ENCODE measurements around the gene SLC2A1.

The SLC2A1 gene

DNA sequence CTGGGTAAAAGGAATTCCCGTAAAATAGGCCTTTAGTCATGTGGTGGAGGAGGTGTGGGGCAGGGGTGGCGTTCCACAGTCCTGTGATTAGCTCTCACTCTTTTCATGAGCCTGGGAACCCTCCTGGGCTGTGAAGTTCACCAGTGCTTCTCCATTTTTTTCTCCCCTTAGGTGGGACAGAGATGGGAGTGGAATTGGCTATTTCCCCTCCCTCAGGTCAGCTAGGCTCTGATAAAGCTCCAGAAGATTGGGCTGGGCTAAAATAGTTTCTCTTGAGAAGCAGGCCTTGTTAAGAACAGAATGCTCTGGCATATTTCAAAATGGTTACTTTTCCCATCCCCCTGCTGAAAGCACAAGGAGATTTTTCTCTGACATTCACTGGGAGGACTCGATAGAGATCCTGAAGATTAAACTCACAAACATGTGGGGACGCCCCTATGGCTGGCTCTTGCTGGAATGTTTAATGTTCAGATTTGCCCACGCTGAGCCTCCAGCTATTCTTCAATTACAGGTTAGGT, 33.4 kb upstream of the SLC2A1 start:
- TF ChIP-seq POLR2A (IDR thresholded peaks at IDR 0.05; ENCODE audit: low read depth, low read length): no peak
- no peak for DNase-seq (ENCODE audit: insufficient read length, low spot score)
- FAIRE-seq: no peak

DNA sequence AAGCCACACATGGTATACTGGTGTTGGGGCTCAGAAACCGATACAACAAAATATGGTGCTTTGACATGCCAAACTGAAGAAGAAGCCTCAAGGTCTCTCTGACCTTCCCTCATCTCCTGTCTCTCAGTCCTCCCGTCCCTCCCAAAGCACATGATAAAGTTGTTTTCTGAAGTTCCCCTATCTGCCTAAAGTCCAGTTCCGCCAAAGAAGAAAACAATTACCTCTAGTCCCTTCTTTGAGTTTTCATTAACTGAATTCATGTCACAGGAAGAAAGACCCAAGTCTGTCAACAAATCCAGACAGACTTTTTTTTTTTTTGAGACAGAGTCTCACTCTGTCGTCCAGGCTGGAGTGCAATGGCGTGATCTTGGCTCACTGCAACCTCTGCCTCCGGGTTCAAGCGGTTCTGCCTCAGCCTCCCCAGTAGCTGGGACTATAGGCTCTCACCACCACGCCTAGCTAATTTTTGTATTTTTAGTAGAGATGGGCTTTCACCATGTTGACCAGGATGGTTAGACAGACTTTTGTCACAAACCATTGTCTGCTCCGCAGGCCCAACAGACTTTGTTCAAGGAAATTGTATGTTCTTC, 32.2 kb upstream of the SLC2A1 start:
- no peak for TF ChIP-seq POLR2A (IDR thresholded peaks at IDR 0.05; ENCODE audit: low read depth, low read length)
- FAIRE-seq (no peak), DNase-seq (ENCODE audit: insufficient read length, low spot score) (no peak)

DNA sequence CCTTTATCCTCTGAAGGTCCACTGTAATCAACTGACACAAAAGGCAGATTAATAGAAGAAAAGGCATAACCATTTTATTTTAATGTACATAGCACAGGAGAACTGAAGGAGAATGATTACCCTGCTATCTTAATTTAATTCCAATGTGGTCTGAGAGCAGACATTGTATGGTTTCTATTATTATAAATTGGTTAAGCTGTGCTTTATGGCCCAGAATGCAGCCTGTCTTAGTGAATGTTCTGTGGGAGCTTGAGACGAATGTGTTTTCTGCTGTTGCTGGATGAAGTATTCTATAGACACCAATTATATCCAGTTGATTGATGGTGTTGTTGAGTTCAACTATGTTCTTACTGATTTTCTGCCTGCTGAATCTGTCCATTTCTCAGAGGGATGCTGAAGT, 25.0 kb upstream of the SLC2A1 start:
- no peak for DNase-seq (ENCODE audit: insufficient read length, low spot score)
- TF ChIP-seq POLR2A (IDR thresholded peaks at IDR 0.05; ENCODE audit: low read depth, low read length): no peak
- FAIRE-seq: no peak

DNA sequence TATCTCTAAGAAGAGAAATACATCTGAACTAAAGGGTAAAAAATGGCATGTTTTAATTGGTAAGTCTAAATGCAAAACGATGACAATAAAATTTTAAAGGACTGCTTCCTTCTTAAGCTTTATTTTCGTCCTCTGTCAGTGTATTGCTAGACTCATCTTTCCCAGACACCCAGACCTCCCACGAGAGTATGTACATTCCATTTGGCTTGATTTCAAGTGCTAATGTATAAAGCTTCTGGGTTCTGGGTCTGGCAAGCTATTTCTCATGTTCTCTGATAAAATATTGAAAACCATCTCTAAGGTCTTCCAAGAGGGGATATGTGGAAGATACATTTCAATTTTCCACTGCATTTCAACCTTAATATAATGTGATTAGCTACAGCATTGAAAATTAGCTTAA, 24.6 kb upstream of the SLC2A1 start:
- no peak for DNase-seq (ENCODE audit: insufficient read length, low spot score)
- no peak for TF ChIP-seq POLR2A (IDR thresholded peaks at IDR 0.05; ENCODE audit: low read depth, low read length)
- FAIRE-seq: no peak

DNA sequence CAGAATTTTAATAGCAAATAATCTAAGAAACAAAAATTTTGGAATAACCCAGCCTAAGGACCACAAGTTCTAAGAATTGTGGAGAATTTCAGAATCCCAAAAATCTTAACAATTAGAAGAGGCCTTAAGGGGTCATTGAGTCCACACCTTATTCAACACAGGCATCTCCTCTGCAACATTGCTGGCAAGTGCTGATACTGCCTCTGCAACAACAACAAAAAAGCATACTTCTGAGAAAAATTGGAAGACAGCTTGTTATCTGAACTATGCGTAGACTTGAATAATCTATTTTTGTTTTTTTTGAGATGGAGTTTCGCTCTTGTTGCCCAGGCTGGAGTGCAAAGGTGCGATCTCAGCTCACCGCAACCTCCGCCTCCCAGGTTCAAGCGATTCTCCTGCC, 24.0 kb upstream of the SLC2A1 start:
- TF ChIP-seq POLR2A (IDR thresholded peaks at IDR 0.05; ENCODE audit: low read depth, low read length): no peak
- no peak for DNase-seq (ENCODE audit: insufficient read length, low spot score)
- FAIRE-seq: no peak

DNA sequence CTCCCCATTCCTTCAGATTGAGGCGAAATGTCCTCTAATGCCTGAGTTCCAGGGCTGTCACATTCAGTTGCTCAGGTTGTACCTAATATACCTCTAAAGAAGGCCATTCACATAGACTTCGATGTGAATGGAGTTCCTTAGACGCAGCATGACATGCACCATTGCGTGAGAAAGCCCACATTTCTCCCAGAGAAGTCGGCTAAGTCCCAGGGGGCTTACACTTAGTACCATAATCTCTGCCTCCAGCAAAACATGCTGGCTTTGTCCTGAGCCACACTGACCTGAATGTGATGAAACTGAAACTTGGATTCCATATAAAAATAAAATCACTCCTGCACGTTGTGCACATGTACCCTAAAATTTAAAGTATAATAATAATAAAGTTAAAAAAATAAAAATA, 23.2 kb upstream of the SLC2A1 start:
- FAIRE-seq (no peak), DNase-seq (ENCODE audit: insufficient read length, low spot score) (no peak)
- TF ChIP-seq POLR2A (IDR thresholded peaks at IDR 0.05; ENCODE audit: low read depth, low read length): no peak

DNA sequence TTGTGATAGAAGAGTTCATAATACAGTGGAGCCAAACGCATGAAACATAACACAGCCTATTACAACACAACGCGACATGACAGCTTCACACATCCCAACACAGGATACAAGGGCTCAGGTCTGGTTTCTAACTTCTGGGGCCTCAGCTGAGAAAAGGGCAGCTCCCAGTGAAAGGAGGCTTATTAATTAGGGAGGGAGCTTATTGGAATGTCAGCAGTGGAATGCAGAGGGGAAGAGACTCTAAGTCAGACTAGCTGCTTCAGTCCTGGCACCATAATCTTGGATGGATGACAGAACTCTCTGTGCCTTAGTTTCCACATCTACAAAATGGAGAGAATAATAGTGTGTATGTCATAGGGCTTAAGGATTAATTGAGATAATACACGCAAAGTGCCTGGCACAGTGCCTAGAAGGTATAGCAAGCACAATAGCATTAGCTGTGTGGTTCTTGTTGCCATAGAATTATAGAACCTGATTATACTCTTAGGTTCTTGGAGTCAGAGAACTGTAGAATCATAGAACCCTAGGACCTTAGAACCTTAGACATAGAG, 22.7 kb upstream of the SLC2A1 start:
- DNase-seq (ENCODE audit: insufficient read length, low spot score) (no peak), FAIRE-seq (no peak)
- no peak for TF ChIP-seq POLR2A (IDR thresholded peaks at IDR 0.05; ENCODE audit: low read depth, low read length)

DNA sequence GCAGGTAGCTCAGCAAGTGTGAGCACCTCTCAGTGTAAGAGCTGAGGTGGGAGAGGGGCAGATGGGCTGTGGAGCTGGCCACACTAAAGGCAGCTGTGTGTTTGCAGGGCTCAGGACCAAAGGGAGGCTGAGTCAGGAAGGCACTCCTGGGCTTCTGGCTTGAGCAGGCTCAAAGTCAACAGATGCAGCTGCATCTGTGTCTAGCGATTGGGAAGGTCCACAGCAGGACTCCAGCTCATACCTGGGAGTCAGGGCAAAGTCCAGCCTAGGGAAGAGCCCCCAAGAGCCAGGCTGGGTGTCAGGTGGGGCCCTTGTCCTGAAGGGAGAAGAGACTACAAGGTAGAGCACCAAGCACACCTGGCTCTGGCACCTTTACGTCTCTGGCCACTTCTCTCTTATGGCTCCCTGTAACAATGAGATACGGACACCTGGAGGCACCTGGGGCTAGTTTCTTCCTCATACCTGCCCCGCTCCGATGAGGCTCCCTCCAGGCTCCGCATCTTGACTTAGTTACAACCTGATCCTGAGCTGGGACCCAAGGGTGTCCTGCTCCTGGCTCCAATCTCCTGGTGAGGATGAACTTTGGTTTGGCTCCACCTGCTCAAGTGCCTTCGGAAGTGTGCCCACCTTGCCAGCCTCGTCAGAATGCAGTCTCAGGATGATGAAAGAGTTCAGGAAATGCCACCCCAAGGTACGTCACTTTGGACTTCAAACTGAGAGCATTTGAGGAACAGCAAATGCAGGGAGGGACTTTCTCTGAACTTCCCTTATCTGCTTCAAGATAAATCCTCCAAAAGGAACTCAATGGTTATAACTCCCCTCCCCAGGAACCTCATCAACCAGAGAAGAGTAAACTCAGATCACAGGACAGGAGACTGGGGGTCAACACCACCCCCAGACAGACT, 21.5 kb upstream of the SLC2A1 start:
- no peak for FAIRE-seq
- no peak for TF ChIP-seq POLR2A (IDR thresholded peaks at IDR 0.05; ENCODE audit: low read depth, low read length)
- DNase-seq (ENCODE audit: insufficient read length, low spot score): no peak

DNA sequence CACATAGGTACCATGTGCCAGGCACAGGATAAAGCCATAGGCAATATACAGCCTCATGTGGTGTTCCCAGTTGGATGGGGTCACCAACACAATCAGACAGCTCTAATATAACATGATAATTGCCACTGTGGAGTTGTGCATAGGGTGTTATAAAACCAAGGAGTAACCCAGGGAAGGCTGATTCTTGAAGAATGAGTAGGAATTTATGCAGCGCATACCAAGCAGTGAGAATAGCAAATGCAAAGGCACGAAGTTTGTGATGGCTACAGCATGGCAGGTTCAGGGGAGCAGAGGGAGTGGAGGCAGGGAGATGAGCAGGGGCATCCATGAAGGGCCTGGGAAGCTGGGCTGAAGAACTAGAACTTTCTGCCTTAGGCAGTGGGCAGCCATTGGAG, 20.4 kb upstream of the SLC2A1 start:
- TF ChIP-seq POLR2A (IDR thresholded peaks at IDR 0.05; ENCODE audit: low read depth, low read length): no peak
- DNase-seq (ENCODE audit: insufficient read length, low spot score) (no peak), FAIRE-seq (no peak)

DNA sequence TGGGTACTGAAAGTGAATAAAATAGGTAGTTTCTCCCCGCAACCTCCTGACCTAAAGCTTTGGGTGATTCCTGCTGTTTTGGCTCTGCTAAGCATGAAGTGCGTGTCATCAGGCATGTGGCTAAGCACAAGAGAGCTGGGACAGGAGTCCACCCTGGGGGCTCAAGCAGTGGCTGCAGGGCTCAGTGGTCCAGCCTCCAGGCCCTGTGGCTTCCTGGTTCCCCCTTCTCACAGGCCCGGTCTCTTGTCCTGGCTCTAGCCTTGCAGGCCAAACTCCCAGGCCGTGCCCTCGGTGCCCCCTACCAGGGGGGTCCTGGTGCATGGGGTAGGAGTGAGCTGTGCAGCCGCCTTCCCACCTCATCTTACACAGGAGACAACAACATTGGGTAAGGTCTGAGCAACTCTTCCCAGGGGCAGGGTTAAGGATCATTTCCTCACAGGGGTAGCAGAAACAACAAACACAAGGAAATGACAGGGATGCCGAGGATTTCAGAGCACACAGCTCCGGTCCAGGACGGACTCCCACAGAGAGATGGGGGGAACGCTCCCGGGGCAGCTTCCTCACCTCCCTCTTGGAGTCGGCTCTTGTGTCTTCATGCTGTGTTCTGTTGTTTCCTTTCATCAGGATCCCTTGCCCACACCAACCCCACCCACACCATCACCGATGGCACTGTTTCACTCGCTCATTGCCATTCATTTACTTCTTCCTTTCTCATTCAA, 19.8 kb upstream of the SLC2A1 start:
- FAIRE-seq: no peak
- no peak for DNase-seq (ENCODE audit: insufficient read length, low spot score)
- TF ChIP-seq POLR2A (IDR thresholded peaks at IDR 0.05; ENCODE audit: low read depth, low read length): no peak

DNA sequence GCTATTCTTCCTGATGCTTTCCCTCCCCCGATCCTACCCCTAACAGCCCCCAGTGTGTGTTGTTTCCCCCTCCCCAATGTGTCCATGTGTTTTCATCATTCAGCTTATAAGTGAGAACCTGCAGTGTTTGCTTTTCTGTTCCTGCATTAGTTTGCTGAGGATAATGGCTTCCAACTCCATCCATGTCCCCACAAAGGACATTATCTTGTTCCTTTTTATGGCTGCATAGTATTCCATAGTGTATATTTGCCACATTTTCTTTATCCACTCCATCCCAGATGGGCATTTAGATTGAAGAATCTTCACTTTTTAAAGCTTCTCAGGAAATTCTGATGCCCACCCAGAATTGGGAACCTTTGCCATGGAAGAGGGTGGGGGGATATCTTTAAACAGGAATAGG, 19.0 kb upstream of the SLC2A1 start:
- TF ChIP-seq POLR2A (IDR thresholded peaks at IDR 0.05; ENCODE audit: low read depth, low read length): no peak
- no peak for FAIRE-seq

DNA sequence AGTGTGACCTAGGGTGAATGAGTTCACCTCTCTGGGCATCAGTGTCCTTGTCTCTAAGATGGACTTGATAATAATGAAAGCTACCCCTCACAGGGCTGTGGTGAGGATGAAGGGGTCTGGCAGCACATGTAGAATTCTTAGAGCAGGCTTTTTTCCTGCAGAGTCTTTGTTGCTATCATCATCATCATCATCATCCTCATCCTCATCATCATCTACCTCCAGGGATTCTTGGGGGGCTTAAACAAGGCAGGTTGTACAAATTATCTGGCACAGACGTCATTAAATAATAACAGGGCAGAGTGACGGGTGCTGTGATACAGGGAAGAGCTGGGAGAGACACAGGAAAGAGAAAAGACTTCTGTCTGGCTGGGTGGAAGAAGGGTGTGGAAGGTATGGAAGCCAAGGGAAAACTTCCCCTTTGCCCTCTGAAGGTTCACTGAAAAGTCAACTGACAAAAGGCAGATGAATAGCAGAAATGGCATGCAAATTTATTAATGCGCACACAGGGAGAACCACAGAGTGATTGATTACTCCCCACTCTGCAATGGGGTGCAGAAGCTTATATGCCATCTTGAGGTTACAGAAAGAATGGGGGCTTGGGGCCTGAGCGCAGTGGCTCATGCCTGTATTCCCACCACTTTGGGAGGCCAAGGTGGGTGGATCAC, 17.0 kb upstream of the SLC2A1 start:
- no peak for DNase-seq (ENCODE audit: insufficient read length, low spot score)
- TF ChIP-seq POLR2A (IDR thresholded peaks at IDR 0.05; ENCODE audit: low read depth, low read length): no peak
- FAIRE-seq: no peak

More for the DNA sequence above, 19.0 kb upstream of the SLC2A1 start:
- DNase-seq (ENCODE audit: insufficient read length, low spot score): no peak

DNA sequence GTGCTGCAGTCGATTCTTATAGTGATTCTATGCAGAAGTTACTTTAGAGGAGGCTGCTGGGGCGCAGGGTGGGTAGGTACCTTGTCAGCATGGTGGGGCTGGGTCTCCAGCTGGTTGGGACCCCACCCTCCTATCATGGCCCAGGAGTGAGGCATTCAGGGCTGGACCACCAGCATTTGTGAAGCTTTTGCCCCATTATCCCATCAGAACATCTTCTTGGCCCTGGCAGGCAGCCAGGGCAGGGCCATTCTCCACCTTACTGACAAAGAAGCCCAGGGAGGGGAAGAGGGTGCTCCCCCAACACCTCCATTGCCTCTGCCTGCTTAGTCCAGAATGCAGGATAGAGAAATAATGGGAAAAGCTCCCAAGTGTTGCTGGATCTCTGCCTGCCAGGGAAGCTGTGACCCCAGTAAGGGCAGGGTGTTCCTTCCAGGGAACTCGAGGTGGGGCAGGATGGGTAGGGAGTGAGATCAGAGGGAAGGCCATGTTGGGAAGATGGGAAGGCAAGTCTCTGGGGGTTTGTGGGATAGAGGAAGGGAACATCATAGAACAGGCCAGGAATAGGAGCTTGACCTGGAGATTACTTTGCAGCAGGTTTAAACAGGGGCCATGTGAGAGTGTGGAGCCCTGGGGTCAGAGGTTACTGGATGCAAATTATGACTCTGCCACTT, 16.2 kb upstream of the SLC2A1 start:
- DNase-seq (ENCODE audit: insufficient read length, low spot score) (no peak), FAIRE-seq (no peak)
- TF ChIP-seq POLR2A (IDR thresholded peaks at IDR 0.05; ENCODE audit: low read depth, low read length): no peak
